ENCODE results near the gene NLRP8. TPM values are rescaled to one million over a fixed set of nuclear protein-coding genes. Genes with fewer than 3 reads are reported as not detected.

The NLRP8 gene
- total and polyA plus RNA-seq, 4 donors, result not detected

DNA sequence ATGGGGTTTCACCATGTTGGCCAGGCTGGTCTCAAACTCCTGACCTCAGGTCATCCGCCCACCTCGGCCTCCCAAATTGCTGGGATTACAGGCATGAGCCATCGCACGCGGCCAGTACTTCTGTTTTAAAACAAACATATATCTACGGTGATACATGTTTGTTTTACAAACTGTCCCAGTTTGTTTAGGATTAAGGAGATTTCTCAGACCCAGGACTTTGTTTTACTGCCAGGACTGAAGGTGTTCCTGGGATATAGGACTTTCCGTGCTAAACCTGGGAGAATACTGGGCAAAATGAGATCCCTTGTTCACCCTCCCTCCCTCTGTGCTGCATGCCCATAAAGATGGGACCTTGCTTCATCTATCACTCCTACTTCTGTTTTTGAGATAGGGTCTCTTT lies 8.8 kb downstream of the NLRP8 start:
- TF ChIP-seq ATF3 (IDR thresholded peaks at IDR 0.05) (no peak), TAF1 (conservative IDR thresholded peaks at IDR 0.05) (no peak), SP1 (IDR thresholded peaks at IDR 0.05) (no peak), YY1 (IDR thresholded peaks at IDR 0.05) (no peak), JUND (IDR thresholded peaks at IDR 0.05) (no peak), HNF4A (conservative IDR thresholded peaks at IDR 0.05) (no peak), NR2F2 (IDR thresholded peaks at IDR 0.05) (no peak), RXRA (IDR thresholded peaks at IDR 0.05) (no peak), REST (IDR thresholded peaks at IDR 0.05) (no peak), MAX (IDR thresholded peaks at IDR 0.05) (no peak), FOXA2 (IDR thresholded peaks at IDR 0.05) (no peak), EGR1 (IDR thresholded peaks at IDR 0.05; ENCODE audit: low read depth in 2 of 2) (no peak)
- TF ChIP-seq, protein P1, sequence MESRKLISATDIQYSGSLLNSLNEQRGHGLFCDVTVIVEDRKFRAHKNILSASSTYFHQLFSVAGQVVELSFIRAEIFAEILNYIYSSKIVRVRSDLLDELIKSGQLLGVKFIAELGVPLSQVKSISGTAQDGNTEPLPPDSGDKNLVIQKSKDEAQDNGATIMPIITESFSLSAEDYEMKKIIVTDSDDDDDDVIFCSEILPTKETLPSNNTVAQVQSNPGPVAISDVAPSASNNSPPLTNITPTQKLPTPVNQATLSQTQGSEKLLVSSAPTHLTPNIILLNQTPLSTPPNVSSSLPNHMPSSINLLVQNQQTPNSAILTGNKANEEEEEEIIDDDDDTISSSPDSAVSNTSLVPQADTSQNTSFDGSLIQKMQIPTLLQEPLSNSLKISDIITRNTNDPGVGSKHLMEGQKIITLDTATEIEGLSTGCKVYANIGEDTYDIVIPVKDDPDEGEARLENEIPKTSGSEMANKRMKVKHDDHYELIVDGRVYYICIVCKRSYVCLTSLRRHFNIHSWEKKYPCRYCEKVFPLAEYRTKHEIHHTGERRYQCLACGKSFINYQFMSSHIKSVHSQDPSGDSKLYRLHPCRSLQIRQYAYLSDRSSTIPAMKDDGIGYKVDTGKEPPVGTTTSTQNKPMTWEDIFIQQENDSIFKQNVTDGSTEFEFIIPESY (IDR thresholded peaks at IDR 0.05), result no peak
- TF ChIP-seq, protein P2, sequence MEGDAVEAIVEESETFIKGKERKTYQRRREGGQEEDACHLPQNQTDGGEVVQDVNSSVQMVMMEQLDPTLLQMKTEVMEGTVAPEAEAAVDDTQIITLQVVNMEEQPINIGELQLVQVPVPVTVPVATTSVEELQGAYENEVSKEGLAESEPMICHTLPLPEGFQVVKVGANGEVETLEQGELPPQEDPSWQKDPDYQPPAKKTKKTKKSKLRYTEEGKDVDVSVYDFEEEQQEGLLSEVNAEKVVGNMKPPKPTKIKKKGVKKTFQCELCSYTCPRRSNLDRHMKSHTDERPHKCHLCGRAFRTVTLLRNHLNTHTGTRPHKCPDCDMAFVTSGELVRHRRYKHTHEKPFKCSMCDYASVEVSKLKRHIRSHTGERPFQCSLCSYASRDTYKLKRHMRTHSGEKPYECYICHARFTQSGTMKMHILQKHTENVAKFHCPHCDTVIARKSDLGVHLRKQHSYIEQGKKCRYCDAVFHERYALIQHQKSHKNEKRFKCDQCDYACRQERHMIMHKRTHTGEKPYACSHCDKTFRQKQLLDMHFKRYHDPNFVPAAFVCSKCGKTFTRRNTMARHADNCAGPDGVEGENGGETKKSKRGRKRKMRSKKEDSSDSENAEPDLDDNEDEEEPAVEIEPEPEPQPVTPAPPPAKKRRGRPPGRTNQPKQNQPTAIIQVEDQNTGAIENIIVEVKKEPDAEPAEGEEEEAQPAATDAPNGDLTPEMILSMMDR (IDR thresholded peaks at IDR 0.05; ENCODE audit: low read depth, low read length, missing input control), result no peak
- Histone ChIP-seq H3K36me3 (ENCODE audit: control insufficient read depth in 4 of 4, insufficient read depth in 3 of 4, low read depth in 1 of 4, low read length in 3 of 4) (no peaks in the 10 kb centered on the region), H3K4me1 (ENCODE audit: control insufficient read depth in 4 of 4, insufficient read depth in 4 of 4, low read length in 3 of 4) (no peaks in the 10 kb centered on the region), H3K9ac (ENCODE audit: low read depth in 1 of 2, low read length in 2 of 2) (no peak overlapping the region), H3K27ac (ENCODE audit: low read depth in 1 of 2, low read length in 2 of 2) (no peak overlapping the region), H3K9me3 (ENCODE audit: control insufficient read depth in 4 of 4, low read length in 3 of 4) (peaks cover 0 to 4% (median 2%) of the 10 kb centered on the region in 4 donors), H3K4me3 (ENCODE audit: low read depth in 1 of 3, low read length in 3 of 3) (no peak overlapping the region), H3K27me3 (ENCODE audit: control insufficient read depth in 4 of 4, insufficient read depth in 4 of 4, low read length in 3 of 4) (no peaks in the 10 kb centered on the region)
- DNase-seq (ENCODE audit: low spot score), result no peak
- WGBS, result 81% methylated on average over 7 of the region's 7 CpGs

DNA sequence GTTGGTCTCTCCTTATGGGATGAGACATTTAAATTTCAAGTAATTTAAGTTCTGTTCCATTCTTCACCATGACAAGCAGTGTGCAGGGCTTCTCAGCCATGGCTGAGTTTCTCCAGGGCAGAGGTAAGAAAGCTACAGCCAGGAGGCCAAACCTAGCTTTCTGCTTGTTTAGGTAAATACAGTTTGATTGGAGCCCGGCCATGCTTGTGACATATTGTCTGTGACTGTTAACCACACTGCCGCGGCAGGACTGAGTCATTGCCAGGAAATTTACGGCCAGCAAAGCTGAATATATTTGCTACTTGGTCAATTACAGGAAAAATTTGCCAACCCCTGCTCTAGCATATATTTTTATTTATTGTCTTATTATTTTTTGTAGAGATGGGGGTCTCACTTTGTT lies 10.7 kb downstream of the NLRP8 start:
- Histone ChIP-seq H3K27me3 (ENCODE audit: control insufficient read depth in 4 of 4, insufficient read depth in 4 of 4, low read length in 3 of 4) (no peaks in the 10 kb centered on the region), H3K4me1 (ENCODE audit: control insufficient read depth in 4 of 4, insufficient read depth in 4 of 4, low read length in 3 of 4) (no peaks in the 10 kb centered on the region), H3K4me3 (ENCODE audit: low read depth in 1 of 3, low read length in 3 of 3) (no peak overlapping the region), H3K36me3 (ENCODE audit: control insufficient read depth in 4 of 4, insufficient read depth in 3 of 4, low read depth in 1 of 4, low read length in 3 of 4) (no peaks in the 10 kb centered on the region), H3K9me3 (ENCODE audit: control insufficient read depth in 4 of 4, low read length in 3 of 4) (peaks cover 0 to 4% (median under 1%) of the 10 kb centered on the region in 4 donors), H3K9ac (ENCODE audit: low read depth in 1 of 2, low read length in 2 of 2) (no peak overlapping the region), H3K27ac (ENCODE audit: low read depth in 1 of 2, low read length in 2 of 2) (no peak overlapping the region)
- 60% methylated on average over 4 of the region's 4 CpGs for WGBS
- TF ChIP-seq FOXA1 (IDR thresholded peaks at IDR 0.05) (no peak), MAX (IDR thresholded peaks at IDR 0.05) (no peak), FOXA2 (IDR thresholded peaks at IDR 0.05) (no peak), EGR1 (IDR thresholded peaks at IDR 0.05; ENCODE audit: low read depth in 2 of 2) (no peak)
- TF ChIP-seq, protein P2 (IDR thresholded peaks at IDR 0.05; ENCODE audit: low read depth, low read length, missing input control), result no peak
- no peak for DNase-seq (ENCODE audit: low spot score)
